Activated T-helper 9 cell treated with anti-CD3 and anti-CD28 coated beads, Interleukin-2, amount 50 U/mL, for 16 hours (primary cell): ENCODE measurements around the gene UCP3.
"Not testable (repeated sequence)": the region's sequence is repeated elsewhere in the genome, so short reads cannot be mapped to it uniquely, and the experiment has no call there.

Experiments
- DNase-seq: peaks from one replicate; pipeline ENCODE4 v3.0.0-alpha.2; 2020; ENCODE audit warnings: low read depth

The UCP3 gene

DNA sequence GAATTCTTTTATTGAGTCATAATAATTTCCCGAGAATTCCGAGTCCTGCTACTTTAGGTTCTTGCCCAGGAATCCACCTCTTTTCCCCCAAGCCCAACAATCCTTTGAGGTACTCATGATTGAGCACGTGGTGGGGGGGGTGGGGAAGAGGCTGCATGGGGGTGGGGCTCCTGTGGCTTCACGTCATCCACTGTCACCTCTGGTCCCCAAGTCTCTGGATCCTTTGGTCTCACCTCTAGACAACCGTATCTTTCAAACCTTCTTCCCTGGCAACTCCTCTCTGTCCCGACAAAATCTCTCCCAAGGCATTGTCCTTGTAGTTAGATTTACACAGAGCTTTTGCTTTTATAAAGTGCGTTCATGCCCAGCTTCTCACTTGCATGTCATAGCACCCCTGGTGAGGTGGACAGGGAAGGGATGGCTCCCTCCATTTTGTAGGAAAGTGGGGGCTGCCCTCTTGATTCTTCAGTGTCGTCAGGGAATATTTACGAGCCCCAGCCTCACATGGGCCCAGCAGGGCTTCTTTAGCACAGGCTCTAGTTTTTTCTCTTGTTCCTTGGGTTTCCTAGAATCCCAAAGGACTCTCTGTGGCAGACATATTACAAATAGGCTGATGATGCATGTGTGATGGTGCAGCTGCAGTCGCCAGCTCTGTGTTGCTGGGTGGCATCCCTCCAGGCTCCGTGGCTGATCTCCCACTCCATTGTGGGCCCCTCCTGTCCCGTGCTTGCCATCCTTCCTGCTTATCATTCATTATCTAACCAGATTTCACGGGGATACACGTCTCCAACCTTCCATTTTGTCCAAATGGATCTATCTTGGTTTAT lies 8.4 kb downstream of the UCP3 start:
- DNase-seq, result no peak

DNA sequence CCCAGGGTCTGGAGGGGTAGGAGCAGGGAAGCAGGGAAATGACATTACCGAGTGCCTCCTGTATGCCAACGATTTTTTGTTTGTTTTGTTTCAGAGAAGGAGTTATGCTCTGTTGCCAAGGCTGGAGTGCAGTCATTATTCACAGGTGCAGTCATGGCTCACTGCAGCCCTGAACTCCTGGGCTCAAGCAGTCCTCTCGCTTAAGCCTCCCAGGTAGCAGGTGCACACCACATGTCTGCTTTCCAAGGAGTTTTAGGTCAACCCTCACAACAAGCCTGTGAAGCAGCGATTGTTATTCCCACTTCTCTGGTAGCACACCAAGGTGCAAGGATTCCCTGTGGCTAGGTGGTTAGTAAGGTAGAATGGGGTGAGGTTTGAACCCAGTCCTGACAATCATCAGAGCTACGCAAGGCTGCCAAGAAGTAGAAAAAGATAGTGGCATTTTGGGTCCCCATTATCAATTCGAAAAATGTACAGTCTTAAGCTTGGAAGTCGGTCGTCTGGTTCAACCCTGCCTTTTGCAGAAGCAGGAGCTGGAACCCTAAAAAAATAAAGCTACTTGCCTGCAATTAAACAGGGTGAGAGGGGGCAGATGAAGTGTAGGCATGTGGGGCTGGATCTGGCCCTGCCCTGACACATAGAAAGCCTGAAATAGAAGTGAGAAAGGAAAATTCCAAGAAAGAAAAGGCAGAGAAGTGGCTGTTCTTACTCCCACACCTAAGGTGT lies 9.1 kb downstream of the UCP3 start:
- no peak for DNase-seq

DNA sequence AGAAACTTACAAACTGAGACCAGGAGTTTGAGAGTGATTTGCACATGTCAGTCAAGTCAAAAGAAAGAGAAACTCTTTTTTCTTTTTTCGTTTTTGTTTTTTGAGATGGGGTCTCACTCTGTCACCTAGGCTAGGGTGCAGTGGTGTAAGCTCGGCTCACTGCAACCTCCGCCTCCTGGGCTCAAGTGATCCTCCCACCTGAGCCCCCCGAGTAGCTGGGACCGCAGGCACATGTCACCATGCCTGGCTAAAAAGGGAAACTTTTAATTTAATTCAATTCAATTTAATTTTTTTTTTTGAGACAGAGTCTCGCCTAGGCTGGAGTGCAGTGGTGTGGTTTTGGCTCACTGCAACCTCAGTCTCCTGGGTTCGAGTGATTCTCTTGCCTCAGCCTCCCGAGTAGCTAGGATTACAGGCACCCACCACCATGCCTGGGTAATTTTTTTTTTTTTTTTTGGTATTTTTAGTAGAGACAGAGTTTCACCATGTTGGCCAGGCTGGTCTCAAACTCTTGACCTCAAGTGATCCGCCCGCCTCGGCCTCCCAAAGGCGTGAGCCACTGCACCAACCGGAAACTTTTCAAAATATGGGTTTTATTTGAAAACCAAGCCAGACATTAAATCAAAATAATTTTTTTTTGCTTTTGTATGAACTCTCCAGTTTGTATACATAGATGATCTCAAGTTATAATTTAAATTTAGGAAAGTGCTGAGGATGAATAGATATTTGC lies 9.9 kb downstream of the UCP3 start:
- DNase-seq, result no peak

DNA sequence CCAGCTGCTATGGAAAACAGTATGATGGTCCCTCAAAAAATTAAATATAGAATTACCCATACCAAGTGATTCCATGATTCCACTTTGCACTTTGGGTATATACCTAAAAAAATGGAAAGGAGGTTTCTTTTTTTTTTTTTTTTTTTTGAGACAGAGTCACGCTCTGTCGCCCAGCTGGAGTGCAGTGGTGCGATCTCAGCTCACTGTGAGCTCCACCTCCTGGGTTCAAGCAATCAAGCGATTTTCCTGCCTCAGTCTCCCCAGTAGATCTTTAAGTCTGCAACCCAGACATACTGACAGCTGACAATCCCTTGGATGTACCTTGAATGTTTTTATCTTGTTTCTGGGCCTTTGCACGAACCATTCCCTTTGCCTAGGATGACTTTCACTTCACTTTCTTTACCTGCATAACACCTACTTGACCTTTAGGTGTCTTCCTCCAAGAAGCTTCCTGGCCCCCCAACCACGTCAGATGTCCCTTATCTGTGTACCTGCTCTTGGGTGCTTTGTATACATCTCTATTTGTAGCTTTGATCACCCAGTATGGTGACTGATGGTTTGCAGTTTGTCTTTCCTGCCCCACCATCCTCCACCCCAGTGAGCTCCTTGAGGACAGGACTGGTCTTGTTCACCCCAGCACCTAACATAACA lies 11.6 kb downstream of the UCP3 start:
- no peak for DNase-seq

DNA sequence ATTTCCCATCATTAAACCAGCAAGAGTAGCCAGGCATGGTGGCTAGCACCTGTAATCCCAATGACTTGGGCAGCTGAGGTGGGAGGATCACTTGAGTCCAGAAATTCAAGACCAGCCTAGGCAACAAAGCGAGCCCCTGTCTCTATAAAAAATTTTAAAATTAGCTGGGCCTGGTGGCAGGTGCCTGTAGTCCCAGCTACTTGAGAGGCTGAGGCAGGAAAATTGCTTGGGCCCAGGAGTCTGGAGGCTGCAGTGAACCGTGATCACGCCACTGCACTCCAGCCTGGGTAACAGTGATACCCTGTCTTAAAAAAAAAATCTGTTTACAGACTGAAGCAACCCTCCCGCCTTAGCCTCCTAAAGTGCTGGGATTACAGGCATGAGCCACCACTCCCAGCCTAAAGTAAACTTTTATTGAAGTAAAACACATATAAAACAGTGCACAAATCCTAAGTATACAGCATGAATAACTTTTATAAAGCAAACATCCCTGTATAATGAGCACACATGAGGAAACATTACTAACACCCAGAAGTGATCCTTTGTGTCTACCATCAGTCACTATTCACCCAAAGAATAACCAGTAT lies 12.6 kb downstream of the UCP3 start:
- DNase-seq, result no peak

DNA sequence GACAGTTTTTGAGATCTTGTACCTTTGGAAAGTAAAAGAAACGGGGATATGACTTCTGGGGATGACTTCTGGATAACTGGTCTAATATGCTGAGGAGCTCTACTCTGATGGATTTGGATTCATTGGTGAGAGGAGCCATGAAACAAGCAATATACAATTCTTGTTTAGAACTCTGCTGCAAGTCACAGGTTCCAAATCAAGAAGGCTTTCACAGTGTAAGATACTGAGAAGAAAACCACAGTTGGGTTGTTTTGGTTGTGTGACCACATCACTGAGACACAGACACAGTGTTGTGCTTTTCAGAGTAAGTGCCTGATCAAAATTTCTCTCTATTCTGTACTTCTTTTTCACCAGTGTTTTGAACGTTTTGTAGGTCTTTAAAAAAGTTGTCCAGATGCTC lies 13.2 kb downstream of the UCP3 start:
- no peak for DNase-seq

DNA sequence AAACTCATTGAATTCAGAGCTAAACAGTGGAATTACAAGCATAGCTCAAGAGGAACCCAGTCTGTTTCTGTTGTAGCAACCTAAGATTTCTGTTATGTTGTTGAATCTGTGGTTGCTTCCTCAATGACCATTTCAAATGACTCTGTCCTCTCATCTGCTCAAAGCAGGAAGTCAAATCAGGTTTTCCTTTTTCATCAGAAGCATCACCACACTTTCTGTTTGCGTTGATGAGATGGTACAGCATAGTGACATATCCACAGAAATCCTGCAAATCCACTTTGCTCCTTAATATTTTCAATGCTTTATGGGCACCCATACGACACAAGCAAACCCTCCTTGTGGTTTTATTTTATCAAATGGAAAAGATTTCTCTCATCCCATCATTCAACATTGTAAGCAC lies 13.6 kb downstream of the UCP3 start:
- no peak for DNase-seq

DNA sequence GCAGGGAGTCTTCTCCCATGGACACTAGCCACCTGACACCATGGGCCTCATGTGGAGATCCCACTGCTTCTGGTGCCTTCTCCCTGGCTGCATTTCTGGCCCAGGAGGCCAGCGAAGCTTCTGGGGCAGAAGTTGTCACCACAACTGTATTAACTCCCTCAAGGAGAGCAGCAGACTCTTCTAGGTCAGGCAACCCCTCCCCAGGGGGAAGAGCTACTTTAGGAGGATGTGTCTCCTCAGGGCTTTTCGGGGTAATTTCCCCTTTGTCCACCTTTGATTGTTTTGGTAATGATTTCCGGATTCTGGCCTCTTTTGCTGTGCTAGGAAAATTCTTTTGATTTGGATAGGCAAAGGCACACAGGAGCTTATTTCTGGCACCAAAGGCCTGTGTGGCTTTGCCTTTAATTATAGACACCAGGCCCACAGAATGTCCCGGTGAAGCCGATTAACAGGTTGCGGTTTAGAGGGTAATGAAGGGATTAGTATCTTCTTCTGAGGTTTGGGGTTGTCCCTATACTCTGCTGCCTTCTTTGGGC lies 17.3 kb downstream of the UCP3 start:
- no peak for DNase-seq

DNA sequence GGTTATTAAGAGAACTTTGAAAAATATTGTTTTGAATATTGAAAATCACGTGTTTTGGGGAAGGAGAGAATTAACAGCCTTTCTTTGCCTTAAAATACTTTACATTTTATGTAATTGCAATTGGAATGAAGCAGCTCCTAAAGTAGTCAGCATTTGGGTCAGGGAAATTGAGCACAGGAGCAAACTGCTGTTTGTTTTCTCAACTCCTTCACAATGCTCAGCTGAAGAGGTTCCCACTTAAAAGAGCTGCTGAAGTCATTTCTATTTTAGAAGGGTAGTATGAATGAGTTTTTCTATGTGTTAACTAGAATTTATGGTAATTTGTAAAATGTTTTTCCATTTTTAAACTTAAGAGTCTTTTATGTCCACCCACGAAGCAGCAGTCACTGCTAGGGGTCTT lies 18.2 kb downstream of the UCP3 start:
- DNase-seq, result no peak

DNA sequence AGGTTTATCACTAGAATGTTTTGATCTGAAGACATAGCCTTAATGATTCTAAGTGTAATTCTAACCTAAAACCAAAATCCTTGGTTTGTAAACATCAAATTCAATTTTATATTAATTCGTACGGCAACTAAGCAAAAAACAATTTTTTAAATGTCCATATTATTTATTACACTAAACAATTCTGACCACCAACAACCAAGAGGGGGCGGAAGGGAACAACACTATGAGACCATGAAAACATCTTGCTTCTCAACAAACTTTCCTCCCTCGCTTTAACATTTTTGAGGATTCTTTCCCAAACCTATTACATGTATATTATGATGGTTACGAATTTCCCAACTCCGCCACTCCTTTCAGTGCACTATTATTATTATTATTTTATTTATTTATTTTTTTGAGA lies 19.7 kb downstream of the UCP3 start:
- DNase-seq, result no peak

DNA sequence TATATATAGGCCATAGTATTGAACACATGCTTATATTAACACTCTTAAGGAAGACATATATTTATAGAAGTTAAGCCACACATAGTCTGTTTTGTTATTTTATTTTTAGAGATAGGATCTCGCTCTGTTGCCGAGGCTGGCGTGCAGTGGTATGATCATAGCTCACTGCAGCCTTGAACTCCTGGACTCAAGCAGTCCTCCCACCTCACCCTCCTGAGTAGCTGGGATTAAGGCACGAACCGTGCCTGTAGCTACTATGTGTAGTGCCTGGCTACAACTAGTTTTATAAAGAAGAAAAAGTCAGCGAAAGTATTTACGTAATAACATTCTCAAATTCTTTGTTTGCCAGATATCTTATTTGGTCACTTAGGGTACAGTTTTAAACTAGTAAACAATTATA lies 20.7 kb downstream of the UCP3 start:
- no peak for DNase-seq

DNA sequence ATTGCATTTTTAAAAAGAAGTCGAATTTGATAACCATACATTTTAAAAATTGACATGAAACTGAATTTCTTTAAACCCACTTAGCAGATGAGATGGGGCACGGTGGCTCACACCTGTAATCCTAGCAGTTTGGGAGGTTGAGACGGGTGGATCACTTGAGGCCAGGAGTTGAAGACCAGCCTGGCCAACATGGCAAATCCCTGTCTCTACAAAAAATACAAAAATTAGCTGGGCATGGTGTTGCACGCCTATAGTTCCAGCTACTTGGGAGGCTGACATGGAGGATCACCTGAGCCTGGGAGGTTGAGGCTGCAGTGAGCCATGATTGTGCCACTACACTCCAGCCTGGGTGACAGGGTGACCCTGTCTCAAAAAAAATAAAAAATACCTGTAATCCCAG lies 23.2 kb downstream of the UCP3 start:
- DNase-seq, result not testable (repeated sequence)

DNA sequence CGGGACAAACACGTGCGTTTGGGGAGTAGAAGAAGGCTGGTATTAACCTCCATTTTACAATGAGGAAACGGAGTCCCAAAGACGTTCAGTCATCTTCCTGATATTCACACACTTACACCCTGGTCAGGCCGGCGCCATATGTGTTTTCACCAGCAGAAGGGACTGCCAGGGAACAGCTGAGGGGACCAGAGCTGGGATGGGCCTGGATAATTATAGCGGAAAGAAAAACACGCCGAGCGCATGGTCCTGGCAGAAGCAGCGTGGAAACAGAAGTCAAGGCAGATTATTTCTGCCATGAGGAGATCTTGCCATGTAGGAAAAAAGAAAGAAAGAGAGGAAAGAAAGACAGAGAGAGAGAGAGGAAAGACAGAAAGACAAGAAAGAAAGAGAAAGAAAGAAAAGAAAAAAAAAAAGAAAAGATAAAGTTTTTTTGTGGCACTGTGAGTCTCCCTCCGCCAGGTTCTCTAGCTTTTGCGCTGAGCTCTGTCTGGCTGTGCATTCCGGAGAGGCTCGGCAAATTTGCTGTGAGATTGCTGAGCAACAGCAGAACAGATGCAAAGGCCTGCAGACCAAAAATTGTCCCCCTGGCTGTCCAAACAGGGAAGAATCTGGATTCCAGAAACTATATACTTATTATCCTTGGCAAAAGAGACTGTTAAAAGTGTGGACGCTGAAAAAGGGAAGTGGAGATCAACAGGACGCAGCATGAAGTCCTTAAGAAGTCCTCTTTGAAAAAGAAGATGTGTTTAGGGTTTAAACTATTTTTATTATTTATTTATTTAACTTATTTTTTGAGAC lies 24.9 kb downstream of the UCP3 start:
- no peak for DNase-seq

DNA sequence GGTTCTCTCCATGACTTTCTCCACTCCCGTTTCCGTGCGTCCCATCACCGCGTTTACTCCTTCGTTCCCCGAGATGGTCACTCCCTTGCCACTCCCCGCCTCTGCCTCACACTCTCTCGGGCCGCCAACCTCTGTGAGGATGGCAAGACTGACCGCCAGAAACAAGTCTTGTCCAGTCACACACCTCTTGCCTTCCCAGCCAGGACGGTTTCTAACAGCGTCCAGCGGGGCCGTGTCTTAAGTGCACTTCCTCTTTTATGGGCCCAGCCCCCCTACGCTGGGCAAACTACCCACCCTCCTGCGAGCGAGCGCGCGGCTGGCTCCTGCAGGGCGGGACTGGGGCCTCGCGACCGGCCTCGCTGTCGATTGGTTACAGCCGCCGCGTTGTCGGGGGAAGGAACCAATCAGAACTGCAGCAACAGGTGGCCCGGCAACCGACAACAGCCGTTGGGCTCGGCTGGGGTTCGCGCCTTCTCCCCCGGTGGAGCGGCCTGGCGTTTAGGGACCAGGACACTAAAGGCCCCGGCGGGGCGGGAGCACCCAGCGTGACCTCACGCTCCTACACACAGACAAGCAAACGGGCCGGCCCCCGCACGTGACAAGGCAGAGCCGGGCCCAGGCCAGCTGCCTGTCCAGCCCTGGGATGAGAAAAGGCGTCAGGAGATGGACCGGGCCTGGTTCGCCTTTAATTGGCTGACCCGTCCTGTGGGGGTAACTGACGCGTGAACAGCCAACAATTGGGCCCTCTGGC lies 25.7 kb downstream of the UCP3 start:
- DNase-seq, result peak; percentile 88

DNA sequence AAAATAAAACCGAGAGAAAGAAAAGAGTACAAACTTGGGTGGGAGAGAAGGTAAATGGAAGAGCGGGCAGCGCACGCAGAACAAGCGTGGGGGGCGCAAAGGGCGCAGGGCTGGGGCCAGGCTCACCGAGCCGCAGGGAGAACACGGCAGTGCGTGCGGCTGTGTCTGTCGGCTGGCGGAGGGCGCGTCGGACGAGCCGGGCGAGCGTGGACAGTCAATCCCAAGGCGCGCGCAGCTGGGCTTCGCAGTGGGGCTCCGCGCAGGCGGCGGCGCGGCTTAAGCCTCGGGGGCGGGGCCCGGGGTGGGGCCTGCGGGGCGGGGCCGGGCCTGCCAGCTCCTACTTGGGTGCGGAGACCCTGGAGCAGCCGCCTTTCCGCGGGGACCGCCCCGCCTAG lies 26.3 kb downstream of the UCP3 start, which contains the start of gene UCP2:
TSS of gene UCP2 (minus strand) at position 249 of the 395 bp plus-strand sequence. CDS start 4,465 bp downstream, outside the sequence.
- peak; percentile 78 for DNase-seq

DNA sequence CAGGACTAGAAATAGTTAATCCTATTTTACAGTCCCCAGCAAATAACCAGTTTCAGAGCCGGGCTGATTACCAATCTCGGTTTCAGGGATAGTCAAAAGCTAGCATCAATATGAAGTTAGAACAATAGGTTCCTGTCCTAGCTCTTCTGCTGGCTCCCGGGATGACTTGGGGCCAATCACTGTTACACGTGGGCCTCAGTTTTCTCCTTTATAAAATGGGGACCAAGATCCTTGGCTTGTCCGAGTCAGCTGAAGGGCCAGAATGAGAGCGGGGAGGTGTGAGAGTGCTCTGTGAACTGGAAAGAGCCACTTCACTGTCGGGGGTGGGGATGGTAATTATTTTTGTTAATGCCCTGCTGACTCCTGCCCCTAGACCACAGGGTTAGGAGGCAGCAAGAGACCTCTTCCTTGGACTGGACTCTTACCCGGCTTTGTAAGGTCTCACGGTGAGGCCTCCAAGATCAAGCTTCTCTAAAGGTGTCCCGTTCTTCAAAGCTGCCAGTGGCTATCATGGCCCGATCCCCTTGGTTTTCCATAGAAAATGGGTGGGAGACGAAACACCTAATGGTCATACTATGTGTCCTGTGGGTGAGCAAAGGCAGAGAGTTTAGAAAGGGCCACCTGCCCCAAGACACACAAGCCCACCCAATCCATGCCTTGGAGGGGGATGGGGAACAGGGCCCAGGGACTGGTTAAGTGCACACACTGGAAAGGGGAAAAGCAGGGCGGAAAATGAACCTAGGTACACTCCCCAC lies 27.7 kb downstream of the UCP3 start:
- no peak for DNase-seq

DNA sequence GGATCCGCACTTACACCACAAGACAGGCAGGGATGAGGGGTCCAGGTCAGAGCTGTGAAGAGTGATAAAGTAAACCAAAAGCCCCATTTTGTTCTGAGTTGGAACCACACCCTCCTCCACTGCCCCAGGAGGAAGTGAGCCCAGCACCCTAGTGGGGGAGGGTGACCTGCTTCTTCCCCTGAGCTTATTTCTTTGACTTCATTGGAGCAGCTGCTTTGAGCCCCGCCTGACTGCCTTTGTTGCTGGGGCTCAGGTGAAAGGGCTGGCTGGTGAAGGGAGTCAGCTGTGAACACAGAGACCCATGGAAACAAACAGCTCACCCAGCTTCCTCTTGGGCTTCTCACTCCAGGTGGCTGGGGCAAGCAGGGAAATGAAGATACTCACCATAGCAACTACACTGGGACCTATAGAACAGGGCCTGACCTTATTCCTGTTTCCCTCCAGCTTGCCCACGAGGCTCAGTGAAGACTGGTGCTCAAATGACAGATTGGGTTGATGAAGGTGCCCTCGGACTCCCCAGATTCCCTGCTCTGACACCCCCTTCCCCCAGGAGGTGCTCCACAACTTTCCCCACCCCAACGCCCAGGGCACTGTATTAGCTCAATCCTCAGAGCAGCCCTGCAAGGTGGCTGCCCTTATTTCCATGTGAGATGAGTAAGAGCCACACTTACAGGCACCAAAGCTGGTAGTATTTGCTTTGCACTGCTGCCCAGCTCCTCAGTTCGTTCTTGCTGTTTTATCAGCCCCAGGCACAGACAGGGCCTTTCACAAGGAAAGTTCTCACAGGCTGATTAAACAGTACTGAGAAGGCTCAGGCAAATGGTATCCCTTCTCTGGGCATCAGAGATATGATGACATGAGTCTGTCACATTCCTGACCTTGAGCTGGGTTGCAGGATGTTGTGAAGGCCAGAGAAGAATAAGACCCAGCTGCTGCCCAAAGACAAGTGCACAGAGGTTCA lies 28.6 kb downstream of the UCP3 start:
- peak; percentile 43 for DNase-seq

DNA sequence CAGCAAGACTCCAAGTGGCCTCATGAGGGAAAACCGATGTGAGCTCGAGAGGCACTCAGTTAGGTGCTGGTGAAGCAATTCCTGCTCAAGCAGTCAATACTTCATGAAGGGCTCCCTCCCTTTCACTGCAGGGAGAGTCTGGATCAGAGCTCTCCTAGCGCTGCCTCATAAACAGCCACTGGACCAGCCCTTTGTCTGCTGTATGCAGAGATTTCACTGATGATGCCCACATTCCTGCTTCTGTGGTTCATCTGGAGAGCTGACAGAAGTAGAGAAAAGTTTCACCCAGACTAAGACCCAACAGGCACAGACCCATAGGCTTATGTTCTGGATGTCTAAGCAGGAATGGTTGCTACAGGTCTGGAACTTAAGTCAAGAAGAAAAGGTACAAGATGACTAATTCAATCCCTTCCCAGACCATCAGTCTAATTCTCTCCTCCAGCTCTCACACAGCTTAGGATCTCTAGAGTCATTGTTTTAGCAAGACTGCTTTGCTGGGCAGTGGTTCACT lies 30.3 kb downstream of the UCP3 start:
- DNase-seq, result no peak
